MM.1S (cell line): Measurements from ENCODE around the gene GCSAML.

Source experiments
- DNase-seq: peaks from one replicate; pipeline ENCODE4 v3.0.0-alpha.2; 2015
- H2AFZ ChIP-seq: fragments of 300-600 bp; sonication (generic); 2 replicates; pipeline ENCODE4 v1.6.0; 2016; ENCODE audit warnings: antibody characterized with exemption, low read length
- H3F3A ChIP-seq: fragments of 300-600 bp; sonication (generic); 2 replicates; pipeline ENCODE4 v1.6.1; 2016; ENCODE audit warnings: mild to moderate bottlenecking, antibody characterized with exemption, low read length, moderate library complexity, mixed read lengths; ENCODE audit not compliant: insufficient read depth
- H3K27ac ChIP-seq: fragments of 300-600 bp; sonication (generic); 2 replicates; pipeline ENCODE4 v1.5.1; 2016; ENCODE audit warnings: mild to moderate bottlenecking, low read length
- H3K27me3 ChIP-seq: fragments of 300-600 bp; sonication (generic); replicated peaks from 2 replicates; pipeline ENCODE4 v1.6.0; 2016; ENCODE audit warnings: low read length; ENCODE audit not compliant: insufficient read depth
- H3K36me3 ChIP-seq: fragments of 300-600 bp; sonication (generic); replicated peaks from 2 replicates; pipeline ENCODE4 v1.6.1; 2016; ENCODE audit warnings: mild to moderate bottlenecking, low read length, mixed read lengths; ENCODE audit not compliant: insufficient read depth
- H3K4me1 ChIP-seq: fragments of 300-600 bp; sonication (generic); 2 replicates; pipeline ENCODE4 v1.6.1; 2016; ENCODE audit warnings: low read length, mixed read lengths
- H3K4me2 ChIP-seq: fragments of 300-600 bp; sonication (generic); 2 replicates; pipeline ENCODE4 v1.6.0; 2016; ENCODE audit warnings: low read depth, low read length
- H3K4me3 ChIP-seq: fragments of 300-600 bp; sonication (generic); 2 replicates; pipeline ENCODE4 v1.5.1; 2016; ENCODE audit warnings: low read length, mixed read lengths
- H3K79me2 ChIP-seq: fragments of 300-600 bp; sonication (generic); 2 replicates; pipeline ENCODE4 v1.6.1; 2016; ENCODE audit warnings: mixed run types, low read length, mixed read lengths
- H3K9ac ChIP-seq: fragments of 300-600 bp; sonication (generic); 2 replicates; pipeline ENCODE4 v1.6.1; 2016; ENCODE audit warnings: low read length, mixed read lengths
- H3K9me2 ChIP-seq: fragments of 300-600 bp; sonication (generic); replicated peaks from 2 replicates; pipeline ENCODE4 v1.6.1; 2016; ENCODE audit warnings: mild to moderate bottlenecking, low read length, mixed read lengths; ENCODE audit not compliant: insufficient read depth
- H3K9me3 ChIP-seq: fragments of 300-600 bp; sonication (generic); replicated peaks from 2 replicates; pipeline ENCODE4 v1.6.1; 2016; ENCODE audit warnings: mild to moderate bottlenecking, low read length, mixed read lengths; ENCODE audit not compliant: insufficient read depth
- H4K20me1 ChIP-seq: fragments of 300-600 bp; sonication (generic); 2 replicates; pipeline ENCODE4 v1.6.1; 2016; ENCODE audit warnings: mild to moderate bottlenecking, low read length, moderate library complexity, mixed read lengths; ENCODE audit not compliant: insufficient read depth
- CTCF ChIP-seq: fragments of 300-600 bp; sonication (generic); IDR thresholded peaks from 2 replicates; pipeline ENCODE4 v1.5.1; 2016; ENCODE audit warnings: antibody characterized with exemption, low read length, mixed read lengths
- EZH2 ChIP-seq: fragments of 300-600 bp; sonication (generic); optimal IDR thresholded peaks from 2 replicates; pipeline ENCODE3; 2017; ENCODE audit warnings: low read depth, mild to moderate bottlenecking, antibody characterized with exemption, low read length, mixed read lengths
- EZH2phosphoT487 ChIP-seq: fragments of 300-600 bp; sonication (generic); IDR thresholded peaks from 2 replicates; pipeline ENCODE4 v1.6.1; 2018; ENCODE audit warnings: antibody characterized with exemption, low read length

Gene GCSAML

DNA sequence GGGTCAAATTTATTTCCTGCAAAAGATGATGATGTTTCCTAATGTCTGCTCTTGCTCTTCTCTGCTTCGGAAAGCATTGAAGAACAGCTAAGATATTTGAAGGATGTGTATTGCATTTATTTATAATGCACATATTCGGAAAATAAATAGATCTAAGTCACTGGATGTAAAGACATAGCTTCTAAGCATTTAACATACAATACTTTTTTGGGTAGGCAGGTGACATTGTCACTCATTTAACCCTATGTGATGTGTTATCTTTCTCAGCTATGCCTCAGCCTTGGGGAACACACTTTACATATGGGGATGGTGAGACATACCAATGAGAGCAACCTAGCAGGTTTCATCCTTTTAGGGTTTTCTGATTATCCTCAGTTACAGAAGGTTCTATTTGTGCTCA, 39.1 kb downstream of the GCSAML start, which contains the start of gene OR2G2:
Gene OR2G2, plus strand, starts transcription at position 301 of the 400 bp plus-strand sequence. Its CDS starts 0 bp downstream, at position 301.
- TF ChIP-seq EZH2 (no peak), EZH2phosphoT487 (no peak), CTCF (no peak)

DNA sequence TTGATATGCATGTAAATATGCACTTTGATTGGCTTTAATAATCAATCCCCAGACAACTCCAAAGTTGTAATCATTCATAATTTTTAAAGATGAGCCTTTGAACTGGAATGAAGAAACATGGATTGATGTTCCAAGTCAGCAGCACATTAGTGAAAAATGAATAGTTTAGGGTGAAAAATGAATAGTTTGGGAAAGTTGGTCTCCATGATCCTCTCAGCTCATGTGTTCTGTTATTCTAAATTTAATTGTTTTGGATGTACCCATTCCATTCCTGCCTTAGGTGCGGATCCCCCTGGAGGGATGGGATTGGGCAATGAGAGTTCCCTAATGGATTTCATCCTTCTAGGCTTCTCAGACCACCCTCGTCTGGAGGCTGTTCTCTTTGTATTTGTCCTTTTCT, 56.4 kb downstream of the GCSAML start, which contains the start of gene OR2G3:
Gene OR2G3, plus strand, starts transcription at position 301 of the 400 bp plus-strand sequence. Its CDS starts 0 bp downstream, at position 301.
- no peak within 1 kb of the TSS for H3K27ac ChIP-seq
- H3F3A ChIP-seq: no peaks in the 10 kb centered on the region
- H3K9ac ChIP-seq: no peak within 1 kb of the TSS
- H4K20me1 ChIP-seq: no peaks in the 10 kb centered on the region
- no peaks in the 10 kb centered on the region for H3K9me3 ChIP-seq
- no peaks in the 10 kb centered on the region for H3K27me3 ChIP-seq
- DNase-seq: no peak
- H3K4me2 ChIP-seq: no peak within 1 kb of the TSS
- no peaks in the 10 kb centered on the region for H3K4me1 ChIP-seq
- H3K4me3 ChIP-seq: no peak within 1 kb of the TSS
- no peak within 1 kb of the TSS for H2AFZ ChIP-seq
- no peaks in the 10 kb centered on the region for H3K9me2 ChIP-seq
- no peak for TF ChIP-seq EZH2phosphoT487
- TF ChIP-seq EZH2: no peak
- no peak for TF ChIP-seq CTCF
- H3K36me3 ChIP-seq: no peaks in the 10 kb centered on the region
- H3K79me2 ChIP-seq: no peaks in the 10 kb centered on the region

More for the DNA sequence above, 39.1 kb downstream of the GCSAML start, which contains the start of gene OR2G2:
- Histone ChIP-seq H3K9me2 (no peaks in the 10 kb centered on the region), H3K36me3 (no peaks in the 10 kb centered on the region), H3K9ac (no peak within 1 kb of the TSS), H2AFZ (no peak within 1 kb of the TSS), H3K4me3 (no peak within 1 kb of the TSS), H3K27me3 (no peaks in the 10 kb centered on the region), H3F3A (no peaks in the 10 kb centered on the region), H3K9me3 (no peaks in the 10 kb centered on the region), H4K20me1 (no peaks in the 10 kb centered on the region), H3K79me2 (no peaks in the 10 kb centered on the region), H3K4me2 (no peak within 1 kb of the TSS), H3K4me1 (no peaks in the 10 kb centered on the region), H3K27ac (no peak within 1 kb of the TSS)
- no peak for DNase-seq

- Histone ChIP-seq H3K4me1 (no peaks in the 10 kb centered on the region), H3F3A (no peaks in the 10 kb centered on the region), H3K9me2 (no peaks in the 10 kb centered on the region), H3K27me3 (no peaks in the 10 kb centered on the region), H2AFZ (no peak overlapping the region), H3K36me3 (no peaks in the 10 kb centered on the region), H3K4me2 (no peak overlapping the region), H3K9me3 (no peaks in the 10 kb centered on the region), H3K27ac (no peak overlapping the region), H3K4me3 (no peak overlapping the region), H3K9ac (no peak overlapping the region), H3K79me2 (no peaks in the 10 kb centered on the region), H4K20me1 (no peaks in the 10 kb centered on the region)
- TF ChIP-seq CTCF (no peak), EZH2 (no peak), EZH2phosphoT487 (no peak)
- DNase-seq: no peak
Measured at GRCh38 chr1:247613405-247613804, 64.5 kb downstream of the GCSAML start.
